C4-2B (cell line): ENCODE measurements around the gene CA5A.

ENCODE experiments used
- ZFX ChIP-seq: fragments of 450-650 bp; IDR thresholded peaks from 2 replicates; pipeline ENCODE4 v1.6.1; 2017
- TF ChIP-seq, protein P1 (sequence below): fragments of 450-650 bp; conservative IDR thresholded peaks from 2 replicates; pipeline ENCODE4 v1.5.1; 2017; ENCODE audit warnings: mild to moderate bottlenecking

- TF ChIP-seq, protein P1, sequence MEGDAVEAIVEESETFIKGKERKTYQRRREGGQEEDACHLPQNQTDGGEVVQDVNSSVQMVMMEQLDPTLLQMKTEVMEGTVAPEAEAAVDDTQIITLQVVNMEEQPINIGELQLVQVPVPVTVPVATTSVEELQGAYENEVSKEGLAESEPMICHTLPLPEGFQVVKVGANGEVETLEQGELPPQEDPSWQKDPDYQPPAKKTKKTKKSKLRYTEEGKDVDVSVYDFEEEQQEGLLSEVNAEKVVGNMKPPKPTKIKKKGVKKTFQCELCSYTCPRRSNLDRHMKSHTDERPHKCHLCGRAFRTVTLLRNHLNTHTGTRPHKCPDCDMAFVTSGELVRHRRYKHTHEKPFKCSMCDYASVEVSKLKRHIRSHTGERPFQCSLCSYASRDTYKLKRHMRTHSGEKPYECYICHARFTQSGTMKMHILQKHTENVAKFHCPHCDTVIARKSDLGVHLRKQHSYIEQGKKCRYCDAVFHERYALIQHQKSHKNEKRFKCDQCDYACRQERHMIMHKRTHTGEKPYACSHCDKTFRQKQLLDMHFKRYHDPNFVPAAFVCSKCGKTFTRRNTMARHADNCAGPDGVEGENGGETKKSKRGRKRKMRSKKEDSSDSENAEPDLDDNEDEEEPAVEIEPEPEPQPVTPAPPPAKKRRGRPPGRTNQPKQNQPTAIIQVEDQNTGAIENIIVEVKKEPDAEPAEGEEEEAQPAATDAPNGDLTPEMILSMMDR = no peak
- no peak for TF ChIP-seq ZFX
These were observed 20.3 kb upstream of the CA5A start for GRCh38 chr16:87956365-87957231.
